ENCODE results near the gene LECT2. TPM values are rescaled to one million over a fixed set of nuclear protein-coding genes. Genes with fewer than 3 reads are reported as not detected.
A peak's percentile ranks its signal among the peaks of the same experiment; 100 is the strongest.

Gene LECT2
- total RNA-seq, 1 experiment from 2014 or later = not detected

DNA sequence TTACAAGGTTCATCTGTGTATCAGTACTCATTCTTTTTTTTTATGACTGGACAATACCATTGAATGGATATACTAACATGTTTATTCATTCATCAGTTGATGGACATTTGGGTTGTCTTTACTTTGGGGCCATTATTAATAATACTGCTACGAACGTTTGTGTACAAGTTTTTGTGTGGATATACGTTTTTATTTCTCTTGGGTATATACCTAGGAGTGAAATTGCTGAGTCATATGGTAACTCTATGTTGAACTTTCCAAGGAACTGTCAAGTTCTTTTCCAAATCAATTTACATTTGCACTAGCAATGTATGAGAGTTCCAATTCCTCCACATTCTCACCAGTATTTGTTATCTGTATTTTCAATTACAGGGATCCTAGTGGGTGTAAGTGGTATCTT, 12.0 kb upstream of the LECT2 start:
- DNase-seq = no peak
- Histone ChIP-seq H3K27me3 (ENCODE audit: control insufficient read depth, insufficient read depth, low read length) (no peaks in the 10 kb centered on the region), H3K36me3 (replicated peaks; ENCODE audit: control insufficient read depth, insufficient read depth, low read length) (no peaks in the 10 kb centered on the region), H3K4me3 (ENCODE audit: insufficient read depth, low read depth, low read length) (no peak overlapping the region)

DNA sequence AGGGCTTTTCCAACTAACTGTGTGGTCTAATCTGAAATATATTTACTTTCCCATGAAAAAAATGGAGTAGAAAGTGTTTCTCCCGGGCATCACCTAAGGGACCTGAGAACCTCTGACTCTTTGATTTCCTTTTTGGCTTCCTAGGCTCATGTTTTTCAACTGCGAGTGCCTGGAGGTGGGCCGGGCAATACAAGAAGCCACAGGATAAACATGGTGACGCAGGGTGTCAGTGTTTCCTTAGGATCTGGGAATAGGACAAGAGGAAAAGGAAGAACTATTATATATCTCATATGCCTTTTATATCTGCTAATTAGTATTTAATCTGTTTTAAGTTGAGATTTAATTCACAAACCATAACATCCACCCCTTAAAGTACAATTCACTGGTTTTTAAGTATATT, 11.4 kb upstream of the LECT2 start:
- no peak overlapping the region for H3K4me3 ChIP-seq (ENCODE audit: insufficient read depth, low read depth, low read length)
- H3K27me3 ChIP-seq (ENCODE audit: control insufficient read depth, insufficient read depth, low read length) = no peaks in the 10 kb centered on the region
- H3K36me3 ChIP-seq (replicated peaks; ENCODE audit: control insufficient read depth, insufficient read depth, low read length) = no peaks in the 10 kb centered on the region
- DNase-seq = no peak

- DNase-seq = no peak
Observed at GRCh38 chr5:135965504-135965903, 10.7 kb upstream of the LECT2 start.

DNA sequence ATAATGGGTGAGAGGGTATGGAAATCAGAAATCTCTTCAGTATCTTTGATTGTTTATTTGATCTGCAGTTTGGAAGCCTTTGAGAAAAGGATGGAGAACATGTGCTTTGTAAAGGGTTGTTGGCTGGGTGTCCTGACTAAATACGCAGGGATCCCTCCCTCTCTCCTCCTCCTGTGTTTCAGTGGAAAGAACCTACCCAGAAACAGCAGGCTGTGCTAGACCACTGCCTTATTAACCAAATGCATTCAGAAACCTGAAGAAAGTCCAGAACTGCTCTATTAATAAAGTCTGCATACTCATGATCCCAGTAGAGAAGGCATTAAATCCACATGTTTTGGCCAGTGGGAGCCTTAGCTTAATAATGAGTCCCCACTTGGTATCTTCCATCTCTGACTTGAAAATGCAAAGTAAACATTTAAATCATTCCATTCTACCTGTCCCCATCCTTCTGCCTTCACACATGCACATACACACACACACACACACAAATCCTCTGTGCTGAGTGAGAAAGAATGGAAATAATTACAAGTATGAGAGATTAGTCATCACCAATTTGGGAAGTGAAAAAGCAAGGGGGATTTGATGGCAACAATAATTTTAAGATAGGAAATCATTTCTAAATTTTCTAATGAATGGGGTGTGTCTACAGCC, 10.0 kb upstream of the LECT2 start:
- DNase-seq = no peak
- Histone ChIP-seq H3K27me3 (ENCODE audit: control insufficient read depth, insufficient read depth, low read length) (no peaks in the 10 kb centered on the region), H3K36me3 (replicated peaks; ENCODE audit: control insufficient read depth, insufficient read depth, low read length) (no peaks in the 10 kb centered on the region), H3K4me3 (ENCODE audit: insufficient read depth, low read depth, low read length) (no peak overlapping the region)

More at GRCh38 chr5:135965504-135965903, 10.7 kb upstream of the LECT2 start:
- Histone ChIP-seq H3K4me3 (ENCODE audit: insufficient read depth, low read depth, low read length) (no peak overlapping the region), H3K27me3 (ENCODE audit: control insufficient read depth, insufficient read depth, low read length) (no peaks in the 10 kb centered on the region), H3K36me3 (replicated peaks; ENCODE audit: control insufficient read depth, insufficient read depth, low read length) (no peaks in the 10 kb centered on the region)

DNA sequence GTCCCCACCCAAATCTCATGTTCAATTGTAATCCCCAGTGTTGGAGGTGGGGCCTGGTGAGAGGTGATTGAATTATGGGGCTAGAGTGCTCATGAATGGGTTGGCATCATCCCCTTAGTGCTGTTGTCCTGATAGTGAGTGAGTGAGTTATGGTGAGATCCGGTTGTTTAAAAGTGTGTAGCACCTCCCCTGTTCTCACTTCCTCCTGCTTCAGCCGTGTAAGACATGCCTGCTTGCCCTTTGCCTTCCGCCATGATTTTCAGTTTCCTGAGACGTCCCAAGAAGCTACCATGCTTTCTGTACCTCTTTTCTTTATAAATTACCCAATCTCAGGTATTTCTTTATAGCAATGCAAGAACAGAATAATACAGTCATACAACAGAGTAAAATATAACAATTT, 742 bp upstream of the LECT2 start:
- no peak for DNase-seq
- H3K27me3 ChIP-seq (ENCODE audit: control insufficient read depth, insufficient read depth, low read length) = no peaks in the 10 kb centered on the region
- H3K36me3 ChIP-seq (replicated peaks; ENCODE audit: control insufficient read depth, insufficient read depth, low read length) = no peaks in the 10 kb centered on the region
- no peak overlapping the region for H3K4me3 ChIP-seq (ENCODE audit: insufficient read depth, low read depth, low read length)

- H3K36me3 ChIP-seq (replicated peaks; ENCODE audit: control insufficient read depth, insufficient read depth, low read length) = no peaks in the 10 kb centered on the region
- no peak for DNase-seq
- H3K4me3 ChIP-seq (ENCODE audit: insufficient read depth, low read depth, low read length) = no peak overlapping the region
- no peaks in the 10 kb centered on the region for H3K27me3 ChIP-seq (ENCODE audit: control insufficient read depth, insufficient read depth, low read length)
Observed at GRCh38 chr5:135953850-135954249, 933 bp downstream of the LECT2 start.

- DNase-seq = no peak
- H3K27me3 ChIP-seq (ENCODE audit: control insufficient read depth, insufficient read depth, low read length) = no peaks in the 10 kb centered on the region
- no peak overlapping the region for H3K4me3 ChIP-seq (ENCODE audit: insufficient read depth, low read depth, low read length)
- H3K36me3 ChIP-seq (replicated peaks; ENCODE audit: control insufficient read depth, insufficient read depth, low read length) = no peaks in the 10 kb centered on the region
Observed at GRCh38 chr5:135952683-135953082, 2.1 kb downstream of the LECT2 start.

DNA sequence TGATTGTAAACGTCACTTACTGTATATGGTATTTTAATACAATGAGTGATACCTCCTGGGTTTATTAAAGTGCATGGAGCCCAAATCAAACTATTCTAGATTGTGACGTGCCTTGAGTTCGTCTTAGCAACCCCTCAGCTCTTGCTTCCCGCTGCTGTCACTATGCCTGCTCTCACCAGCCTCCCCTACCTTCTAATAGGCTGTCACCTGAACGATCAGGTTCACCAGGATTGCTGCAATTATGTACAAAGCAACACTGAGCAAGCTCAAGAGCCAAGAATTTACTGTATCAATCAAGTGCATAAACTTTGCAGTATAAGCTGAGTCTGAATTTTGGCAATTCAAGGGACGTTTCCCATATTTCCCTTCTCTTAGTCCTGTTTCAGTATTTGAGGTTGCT, 3.0 kb downstream of the LECT2 start:
- H3K4me3 ChIP-seq (ENCODE audit: insufficient read depth, low read depth, low read length) = no peak overlapping the region
- H3K36me3 ChIP-seq (replicated peaks; ENCODE audit: control insufficient read depth, insufficient read depth, low read length) = no peaks in the 10 kb centered on the region
- H3K27me3 ChIP-seq (ENCODE audit: control insufficient read depth, insufficient read depth, low read length) = no peaks in the 10 kb centered on the region
- DNase-seq = no peak

GRCh38 chr5:135951257-135951656, 3.5 kb downstream of the LECT2 start:
- Histone ChIP-seq H3K27me3 (ENCODE audit: control insufficient read depth, insufficient read depth, low read length) (no peaks in the 10 kb centered on the region), H3K4me3 (ENCODE audit: insufficient read depth, low read depth, low read length) (no peak overlapping the region), H3K36me3 (replicated peaks; ENCODE audit: control insufficient read depth, insufficient read depth, low read length) (no peaks in the 10 kb centered on the region)
- no peak for DNase-seq

- Histone ChIP-seq H3K4me3 (ENCODE audit: insufficient read depth, low read depth, low read length) (no peak overlapping the region), H3K36me3 (replicated peaks; ENCODE audit: control insufficient read depth, insufficient read depth, low read length) (no peaks in the 10 kb centered on the region), H3K27me3 (ENCODE audit: control insufficient read depth, insufficient read depth, low read length) (no peaks in the 10 kb centered on the region)
- no peak for DNase-seq
Observed at GRCh38 chr5:135950611-135951010, 4.2 kb downstream of the LECT2 start.

- DNase-seq = peak; percentile 56
- Histone ChIP-seq H3K36me3 (replicated peaks; ENCODE audit: control insufficient read depth, insufficient read depth, low read length) (no peaks in the 10 kb centered on the region), H3K27me3 (ENCODE audit: control insufficient read depth, insufficient read depth, low read length) (no peaks in the 10 kb centered on the region), H3K4me3 (ENCODE audit: insufficient read depth, low read depth, low read length) (no peak overlapping the region)
Observed at GRCh38 chr5:135944967-135945560, 9.7 kb downstream of the LECT2 start.

GRCh38 chr5:135944564-135944963, 10.2 kb downstream of the LECT2 start:
- no peaks in the 10 kb centered on the region for H3K36me3 ChIP-seq (replicated peaks; ENCODE audit: control insufficient read depth, insufficient read depth, low read length)
- no peaks in the 10 kb centered on the region for H3K27me3 ChIP-seq (ENCODE audit: control insufficient read depth, insufficient read depth, low read length)

DNA sequence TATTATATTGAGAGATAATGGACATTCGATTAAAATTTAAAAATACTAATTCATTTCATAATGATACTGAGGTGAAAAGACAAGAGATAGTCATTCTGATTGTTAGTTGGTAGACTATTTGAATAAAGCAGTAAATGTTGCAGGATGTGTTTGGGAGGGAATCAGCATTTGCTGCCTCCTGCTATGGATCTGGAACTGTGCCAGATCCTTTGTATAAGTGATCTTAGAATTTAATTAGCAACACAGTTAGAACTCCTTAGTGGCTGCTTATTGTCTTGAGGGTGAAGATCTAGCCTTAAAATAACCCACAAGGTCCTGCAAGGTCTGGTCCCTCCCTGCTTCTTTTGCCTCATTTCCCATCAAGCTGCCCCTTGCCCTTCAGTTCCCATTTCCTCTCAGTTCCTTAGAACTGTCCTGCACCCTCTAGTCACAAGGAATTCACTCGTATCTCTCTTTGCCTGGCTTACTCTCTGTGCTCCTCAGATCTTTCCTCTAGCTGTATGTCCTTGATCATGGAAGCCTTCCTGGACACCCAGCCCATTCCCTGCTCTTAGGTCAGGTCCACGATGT, 12.5 kb downstream of the LECT2 start:
- DNase-seq = no peak
- Histone ChIP-seq H3K36me3 (replicated peaks; ENCODE audit: control insufficient read depth, insufficient read depth, low read length) (no peaks in the 10 kb centered on the region), H3K27me3 (ENCODE audit: control insufficient read depth, insufficient read depth, low read length) (no peaks in the 10 kb centered on the region), H3K4me3 (ENCODE audit: insufficient read depth, low read depth, low read length) (no peak overlapping the region)

More at GRCh38 chr5:135944564-135944963, 10.2 kb downstream of the LECT2 start:
- no peak for DNase-seq
- no peak overlapping the region for H3K4me3 ChIP-seq (ENCODE audit: insufficient read depth, low read depth, low read length)

GRCh38 chr5:135941711-135942110, 13.1 kb downstream of the LECT2 start:
- no peaks in the 10 kb centered on the region for H3K27me3 ChIP-seq (ENCODE audit: control insufficient read depth, insufficient read depth, low read length)

GRCh38 chr5:135937245-135937911, 17.4 kb downstream of the LECT2 start:
- H3K27me3 ChIP-seq (ENCODE audit: control insufficient read depth, insufficient read depth, low read length) = peaks cover 9% of the 10 kb centered on the region
- H3K36me3 ChIP-seq (replicated peaks; ENCODE audit: control insufficient read depth, insufficient read depth, low read length) = no peaks in the 10 kb centered on the region
- H3K4me3 ChIP-seq (ENCODE audit: insufficient read depth, low read depth, low read length) = no peak overlapping the region
- DNase-seq = no peak

More at GRCh38 chr5:135941711-135942110, 13.1 kb downstream of the LECT2 start:
- Histone ChIP-seq H3K36me3 (replicated peaks; ENCODE audit: control insufficient read depth, insufficient read depth, low read length) (no peaks in the 10 kb centered on the region), H3K4me3 (ENCODE audit: insufficient read depth, low read depth, low read length) (no peak overlapping the region)
- DNase-seq = no peak

Measured in H7 (cell line).